ENCODE results near the gene PFDN6. TPM values are rescaled to one million over a fixed set of nuclear protein-coding genes. Genes with fewer than 3 reads are reported as not detected.

Gene PFDN6
- total and polyA plus RNA-seq, 9 of the 15 experiments (the other 6 are each of a cell fraction or from before 2014, with no cell fraction given): 6.8 to 475 (median 216) TPM

DNA sequence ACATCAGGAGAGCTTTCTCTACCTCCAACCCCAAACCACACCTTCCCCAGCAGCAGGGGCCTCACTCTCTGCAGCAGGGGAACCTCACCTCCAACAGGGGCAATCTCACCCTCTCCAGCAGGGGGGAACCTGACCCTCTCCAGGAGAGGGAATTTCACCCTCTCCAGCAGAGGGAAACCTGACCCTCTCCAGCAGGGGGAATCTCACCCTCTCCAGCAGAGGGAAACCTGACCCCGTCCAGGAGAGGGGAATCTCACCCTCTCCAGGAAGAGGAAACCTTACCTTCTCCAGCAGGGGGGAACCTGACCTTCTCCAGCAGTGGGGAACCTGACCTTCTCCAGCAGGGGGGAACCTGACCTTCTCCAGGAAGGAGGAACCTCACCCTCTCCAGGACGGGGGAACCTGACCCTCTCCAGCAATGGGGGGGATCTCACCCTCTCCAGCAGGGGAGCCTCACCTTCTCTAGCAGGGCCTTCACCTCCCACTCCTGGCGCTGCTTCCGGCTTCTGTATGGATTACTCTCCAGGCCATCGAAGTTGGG is 9.4 kb upstream of the PFDN6 start:
- ChIA-PET POLR2A (interaction anchor here (0.6 to 8.1 kb wide), 6 partner anchors 8 to 96 kb away, joined by 3 to 90 read pairs (median 6); partner anchors contain the start of genes PFDN6, RPS18, VPS52 and WDR46), CTCF (ENCODE audit: low intra/inter-chr PET ratio) (interaction anchor here (1.2 to 6.6 kb wide), 7 partner anchors 19 to 146 kb away, joined by 5 to 64 read pairs (median 14); partner anchors contain the start of genes CUTA, KIFC1 and RGL2)
- DNase-seq (ENCODE audit: extremely low read depth in 1 of 4, low spot score in 3 of 4): peak; percentile 76 to 90 (median 82)
- H3K36me3 ChIP-seq (ENCODE audit: control insufficient read depth, insufficient read depth, low read length): peaks cover 90% of the 10 kb centered on the region
- no peak overlapping the region for H3K4me3 ChIP-seq
- intact Hi-C loops (cut with micrococcal nuclease) (loop anchor here (1.0 to 10.0 kb wide), 5 partner anchors 19 to 295 kb away; no protein-coding TSS in a partner anchor), in situ Hi-C loops (cut with MboI) (loop anchor here (10.0 kb wide), 1 partner anchor 125 kb away; no protein-coding TSS in a partner anchor)
- no TSS peak for BruUV-seq (replicated peaks)
- H3K4me1 ChIP-seq (replicated peaks in 1 of 2; ENCODE audit: control insufficient read depth in 2 of 2, insufficient read depth in 2 of 2, low read length in 2 of 2): peaks cover 21 to 39% of the 10 kb centered on the region in 2 experiments; a peak in 4 of 5 replicates
- no peak overlapping the region; the same call in 1 of the 2 replicates for H3K4me2 ChIP-seq (ENCODE audit: insufficient read depth, low read length)
- ATAC-seq: peak; percentile 73
- no peak overlapping the region for H3K27ac ChIP-seq (ENCODE audit: extremely low read depth, low read depth, low read length)
- H3K9ac ChIP-seq (ENCODE audit: insufficient read depth in 1 of 2, low read depth in 2 of 2, low read length in 2 of 2): peak overlapping the region in 1 of 2 experiments; percentile 30; a peak in 2 of 4 replicates
- H4K20me1 ChIP-seq (replicated peaks; ENCODE audit: control insufficient read depth, insufficient read depth, low read length): peaks cover 18% of the 10 kb centered on the region
- H3K27me3 ChIP-seq (ENCODE audit: control insufficient read depth in 2 of 2, insufficient read depth in 2 of 2, low read length in 2 of 2): no peaks in the 10 kb centered on the region
- peak; percentile 93 for FAIRE-seq
- no peaks in the 10 kb centered on the region for H3K9me1 ChIP-seq (ENCODE audit: control insufficient read depth, insufficient read depth, low read length)
- peaks cover 15% of the 10 kb centered on the region for H3K79me2 ChIP-seq (ENCODE audit: control insufficient read depth, insufficient read depth, low read length)
- 58% methylated on average over 5 of the region's 5 CpGs for WGBS (ENCODE audit: insufficient coverage, low coverage, missing lambda C conversion rate)
- H2AFZ ChIP-seq (ENCODE audit: low read depth, low read length): no peak overlapping the region
- H3K9me3 ChIP-seq (replicated peaks; ENCODE audit: control insufficient read depth, insufficient read depth, low read depth, low read length): no peaks in the 10 kb centered on the region
- TF ChIP-seq SMARCA4 (IDR thresholded peaks at IDR 0.05): no peak
- 0 out of 2 replicates have a peak, but pooled peaks have one; percentile 29 for TF ChIP-seq POLR2A (conservative IDR thresholded peaks at IDR 0.05)
- TF ChIP-seq SREBF2 (CRISPR knock-in tag; IDR thresholded peaks at IDR 0.05): no peak
- no peak for TF ChIP-seq ZNF121 (CRISPR knock-in tag; conservative IDR thresholded peaks at IDR 0.05)
- TF ChIP-seq BACH1 (tag; IDR thresholded peaks at IDR 0.05): no peak
- TF ChIP-seq SLC30A9 (CRISPR knock-in tag; IDR thresholded peaks at IDR 0.05): no peak
- TF ChIP-seq, protein P1, sequence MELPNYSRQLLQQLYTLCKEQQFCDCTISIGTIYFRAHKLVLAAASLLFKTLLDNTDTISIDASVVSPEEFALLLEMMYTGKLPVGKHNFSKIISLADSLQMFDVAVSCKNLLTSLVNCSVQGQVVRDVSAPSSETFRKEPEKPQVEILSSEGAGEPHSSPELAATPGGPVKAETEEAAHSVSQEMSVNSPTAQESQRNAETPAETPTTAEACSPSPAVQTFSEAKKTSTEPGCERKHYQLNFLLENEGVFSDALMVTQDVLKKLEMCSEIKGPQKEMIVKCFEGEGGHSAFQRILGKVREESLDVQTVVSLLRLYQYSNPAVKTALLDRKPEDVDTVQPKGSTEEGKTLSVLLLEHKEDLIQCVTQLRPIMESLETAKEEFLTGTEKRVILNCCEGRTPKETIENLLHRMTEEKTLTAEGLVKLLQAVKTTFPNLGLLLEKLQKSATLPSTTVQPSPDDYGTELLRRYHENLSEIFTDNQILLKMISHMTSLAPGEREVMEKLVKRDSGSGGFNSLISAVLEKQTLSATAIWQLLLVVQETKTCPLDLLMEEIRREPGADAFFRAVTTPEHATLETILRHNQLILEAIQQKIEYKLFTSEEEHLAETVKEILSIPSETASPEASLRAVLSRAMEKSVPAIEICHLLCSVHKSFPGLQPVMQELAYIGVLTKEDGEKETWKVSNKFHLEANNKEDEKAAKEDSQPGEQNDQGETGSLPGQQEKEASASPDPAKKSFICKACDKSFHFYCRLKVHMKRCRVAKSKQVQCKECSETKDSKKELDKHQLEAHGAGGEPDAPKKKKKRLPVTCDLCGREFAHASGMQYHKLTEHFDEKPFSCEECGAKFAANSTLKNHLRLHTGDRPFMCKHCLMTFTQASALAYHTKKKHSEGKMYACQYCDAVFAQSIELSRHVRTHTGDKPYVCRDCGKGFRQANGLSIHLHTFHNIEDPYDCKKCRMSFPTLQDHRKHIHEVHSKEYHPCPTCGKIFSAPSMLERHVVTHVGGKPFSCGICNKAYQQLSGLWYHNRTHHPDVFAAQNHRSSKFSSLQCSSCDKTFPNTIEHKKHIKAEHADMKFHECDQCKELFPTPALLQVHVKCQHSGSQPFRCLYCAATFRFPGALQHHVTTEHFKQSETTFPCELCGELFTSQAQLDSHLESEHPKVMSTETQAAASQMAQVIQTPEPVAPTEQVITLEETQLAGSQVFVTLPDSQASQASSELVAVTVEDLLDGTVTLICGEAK (IDR thresholded peaks at IDR 0.05): no peak
- TF ChIP-seq, protein P1 (CRISPR knock-in tag; IDR thresholded peaks at IDR 0.05): no peak
- TF ChIP-seq NR2C2 (CRISPR knock-in tag; IDR thresholded peaks at IDR 0.05): peak; percentile 55
- TF ChIP-seq NR2C2 (tag; IDR thresholded peaks at IDR 0.05): peak; percentile 80; the same call in 1 of the 2 replicates
- TF ChIP-seq, protein P2, sequence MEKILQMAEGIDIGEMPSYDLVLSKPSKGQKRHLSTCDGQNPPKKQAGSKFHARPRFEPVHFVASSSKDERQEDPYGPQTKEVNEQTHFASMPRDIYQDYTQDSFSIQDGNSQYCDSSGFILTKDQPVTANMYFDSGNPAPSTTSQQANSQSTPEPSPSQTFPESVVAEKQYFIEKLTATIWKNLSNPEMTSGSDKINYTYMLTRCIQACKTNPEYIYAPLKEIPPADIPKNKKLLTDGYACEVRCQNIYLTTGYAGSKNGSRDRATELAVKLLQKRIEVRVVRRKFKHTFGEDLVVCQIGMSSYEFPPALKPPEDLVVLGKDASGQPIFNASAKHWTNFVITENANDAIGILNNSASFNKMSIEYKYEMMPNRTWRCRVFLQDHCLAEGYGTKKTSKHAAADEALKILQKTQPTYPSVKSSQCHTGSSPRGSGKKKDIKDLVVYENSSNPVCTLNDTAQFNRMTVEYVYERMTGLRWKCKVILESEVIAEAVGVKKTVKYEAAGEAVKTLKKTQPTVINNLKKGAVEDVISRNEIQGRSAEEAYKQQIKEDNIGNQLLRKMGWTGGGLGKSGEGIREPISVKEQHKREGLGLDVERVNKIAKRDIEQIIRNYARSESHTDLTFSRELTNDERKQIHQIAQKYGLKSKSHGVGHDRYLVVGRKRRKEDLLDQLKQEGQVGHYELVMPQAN (IDR thresholded peaks at IDR 0.05; ENCODE audit: borderline replicate concordance): no peak

Measured in K562 (cell line).